IMR-90 (cell line): ENCODE results near the gene PCYT2. TPM values are rescaled to one million over a fixed set of nuclear protein-coding genes. Genes with fewer than 3 reads are reported as not detected.

Source experiments
- ATAC-seq: fragments of 200-7000 bp; cut with Tn5 transposase; 2 replicates; pipeline ENCODE4 v1.9.1; 2020; ENCODE audit warnings: low read depth, mild to moderate bottlenecking, moderate library complexity
- BruUV-seq: library from RNA; stranded (reverse); fragments of 400-500 nt; replicated peaks from 2 replicates; lab custom pipeline; 2021; lab: Mats Ljungman, UMichigan
- CTCF ChIA-PET: fragments of 300-600 bp; formaldehyde crosslinking; extraction: SDS; loops from one replicate; lab custom pipeline; 2021; ENCODE audit warnings: antibody characterized with exemption; lab: Yijun Ruan, JAX
- POLR2A ChIA-PET: fragments of 300-600 bp; sonication (Branson Sonifier 250); formaldehyde crosslinking; loops from one replicate; lab custom pipeline; 2022; ENCODE audit warnings: antibody characterized with exemption; ENCODE audit not compliant: unreplicated experiment; lab: Charles Lee
- DNase-seq: peaks from one replicate; pipeline ENCODE4 v3.0.0; 2013
- H2AFZ ChIP-seq: replicated peaks from 2 replicates; pipeline ENCODE3; 2013; ENCODE audit warnings: low read length, mild to moderate bottlenecking; ENCODE audit not compliant: poor library complexity
- H2AK5ac ChIP-seq: 2 replicates; pipeline ENCODE4 v1.6.1; 2013; ENCODE audit warnings: low read depth, low read length, inconsistent platforms
- H2AK9ac ChIP-seq: replicated peaks from 2 replicates; pipeline ENCODE3; 2013; ENCODE audit warnings: mild to moderate bottlenecking, low read depth, low read length, moderate library complexity; ENCODE audit not compliant: poor library complexity
- H2BK120ac ChIP-seq: 2 replicates; pipeline ENCODE4 v1.6.1; 2013; ENCODE audit warnings: low read depth, low read length, inconsistent platforms
- H2BK15ac ChIP-seq: 3 replicates; pipeline ENCODE4 v1.6.1; 2013; ENCODE audit warnings: low read depth, low read length, inconsistent platforms
- H2BK20ac ChIP-seq: 2 replicates; pipeline ENCODE4 v1.6.1; 2013; ENCODE audit warnings: low read depth, mild to moderate bottlenecking, inconsistent platforms, low read length, moderate library complexity
- H2BK5ac ChIP-seq: 2 replicates; pipeline ENCODE4 v1.6.1; 2013; ENCODE audit warnings: mild to moderate bottlenecking, low read depth, low read length, inconsistent platforms; ENCODE audit not compliant: poor library complexity, severe bottlenecking
- H3K14ac ChIP-seq: replicated peaks from 2 replicates; pipeline ENCODE4 v1.6.1; 2013; ENCODE audit warnings: low read depth, low read length, inconsistent platforms
- H3K18ac ChIP-seq: 2 replicates; pipeline ENCODE4 v1.6.1; 2013; ENCODE audit warnings: low read depth, low read length, control low read depth
- H3K23ac ChIP-seq: 2 replicates; pipeline ENCODE4 v1.6.1; 2013; ENCODE audit warnings: low read depth, low read length, inconsistent platforms
- H3K27ac ChIP-seq: 2 replicates; pipeline ENCODE4 v1.5.1; 2013; ENCODE audit warnings: mild to moderate bottlenecking, control low read depth, low read length; ENCODE audit not compliant: insufficient read depth
- H3K27me3 ChIP-seq: 2 replicates; pipeline ENCODE4 v1.6.1; 2013; ENCODE audit warnings: low read length; ENCODE audit not compliant: control insufficient read depth, insufficient read depth
- H3K36me3 ChIP-seq: 2 replicates; pipeline ENCODE4 v1.6.1; 2013; ENCODE audit warnings: low read length, mixed read lengths; ENCODE audit not compliant: control insufficient read depth, insufficient read depth
- H3K4ac ChIP-seq: 2 replicates; pipeline ENCODE4 v1.6.1; 2013; ENCODE audit warnings: low read depth, low read length, inconsistent platforms
- H3K4me1 ChIP-seq: 2 replicates; pipeline ENCODE4 v1.6.1; 2013; ENCODE audit warnings: low read length, mixed read lengths; ENCODE audit not compliant: control insufficient read depth, insufficient read depth
- H3K4me2 ChIP-seq: 2 replicates; pipeline ENCODE4 v1.6.1; 2013; ENCODE audit warnings: low read depth, mild to moderate bottlenecking, control low read depth, low read length, moderate library complexity
- H3K4me3 ChIP-seq: 2 replicates; pipeline ENCODE4 v1.5.1; 2013; ENCODE audit warnings: low read depth, mild to moderate bottlenecking, control low read depth, low read length, moderate library complexity; ENCODE audit not compliant: insufficient read depth
- H3K56ac ChIP-seq: 2 replicates; pipeline ENCODE4 v1.6.1; 2013; ENCODE audit warnings: low read length, inconsistent platforms; ENCODE audit not compliant: insufficient read depth; ENCODE audit errors: extremely low read depth
- H3K79me1 ChIP-seq, 2 experiments: 2 replicates each; pipeline ENCODE4 v1.6.1; 2013; ENCODE audit warnings: low read length in 2 of 2, inconsistent platforms in 1 of 2, low read depth in 1 of 2
- H3K9ac ChIP-seq: 2 replicates; pipeline ENCODE4 v1.6.1; 2013; ENCODE audit warnings: low read depth, low read length, control low read depth
- H3K9me1 ChIP-seq: 2 replicates; pipeline ENCODE4 v1.6.1; 2013; ENCODE audit warnings: low read length, inconsistent platforms; ENCODE audit not compliant: insufficient read depth
- H3K9me3 ChIP-seq: 2 replicates; pipeline ENCODE4 v1.6.1; 2013; ENCODE audit warnings: low read length; ENCODE audit not compliant: control insufficient read depth, insufficient read depth
- H4K20me1 ChIP-seq: 2 replicates; pipeline ENCODE4 v1.6.1; 2013; ENCODE audit warnings: low read length, inconsistent platforms; ENCODE audit not compliant: insufficient read depth
- H4K5ac ChIP-seq: 2 replicates; pipeline ENCODE4 v1.6.1; 2013; ENCODE audit warnings: mild to moderate bottlenecking, low read depth, low read length, control low read depth
- H4K8ac ChIP-seq, 2 experiments: 2 replicates each; pipeline ENCODE4 v1.6.1; 2013; ENCODE audit warnings: low read depth in 2 of 2, low read length in 2 of 2, control low read depth in 1 of 2, inconsistent platforms in 1 of 2
- H4K91ac ChIP-seq: 2 replicates; pipeline ENCODE4 v1.6.1; 2013; ENCODE audit warnings: low read depth, low read length, inconsistent platforms; ENCODE audit not compliant: insufficient read depth
- BHLHE40 ChIP-seq: fragments of 150-350 bp; IDR thresholded peaks from 2 replicates; pipeline ENCODE4 v1.6.1; 2016; ENCODE audit warnings: mild to moderate bottlenecking, low read depth, low read length
- CHD1 ChIP-seq: IDR thresholded peaks from 2 replicates; pipeline ENCODE4 v1.6.1; 2012; ENCODE audit warnings: low read depth, low read length, improper control_type of control experiment
- MAZ ChIP-seq: IDR thresholded peaks from 2 replicates; pipeline ENCODE4 v1.6.1; 2012; ENCODE audit warnings: low read depth, mild to moderate bottlenecking, low read length, improper control_type of control experiment, moderate library complexity, borderline replicate concordance
- POLR2A ChIP-seq: IDR thresholded peaks from 2 replicates; pipeline ENCODE4 v1.6.1; 2012; ENCODE audit warnings: mild to moderate bottlenecking, low read depth, low read length
- RFX5 ChIP-seq: IDR thresholded peaks from 2 replicates; pipeline ENCODE4 v1.8.0; 2012; ENCODE audit warnings: low read depth, mild to moderate bottlenecking, low read length, moderate library complexity
- SMC3 ChIP-seq: fragments of 150-350 bp; IDR thresholded peaks from 2 replicates; pipeline ENCODE4 v1.6.1; 2016; ENCODE audit warnings: low read depth, mild to moderate bottlenecking, antibody characterized with exemption, low read length, moderate library complexity
- WGBS, 2 experiments: methylation state at CpG; one replicate each; pipeline versions ENCODE4 v1.1.5 to v1.1.7; 2013; ENCODE audit warnings: missing lambda C conversion rate in 2 of 2; ENCODE audit not compliant: insufficient read length in 1 of 2; ENCODE audit errors: extremely low coverage in 2 of 2; 5-methylcytosine and 5-hydroxymethylcytosine counted together
- dilution Hi-C: fragments of 300-500 bp; cut with HindIII; formaldehyde crosslinking; loops from one replicate; pipeline ENCODE4 v1.14.3; 2018; ENCODE audit warnings: low sequenced_read_pairs; ENCODE audit not compliant: unreplicated experiment
- in situ Hi-C: fragments of 300-500 bp; cut with MboI; formaldehyde crosslinking; loops from 3 replicates; pipeline ENCODE4 v1.14.3; 2019; ENCODE audit warnings: low sequenced_read_pairs, inconsistent platforms, mixed read lengths
- intact Hi-C: fragments of 100-400 bp; cut with micrococcal nuclease; formaldehyde crosslinking; loops from 2 replicates; pipeline ENCODE4 v1.10.0; 2022
- polyA plus RNA-seq, 3 experiments: library from polyadenylated mRNA; depleted of rRNA; stranded (reverse); fragments of >200 nt; gene quantifications; 2 replicates each; pipeline ENCODE4 v1.2.3, GENCODE V29; 2012; ENCODE audit warnings: low replicate concordance in 1 of 3
- total RNA-seq: library from RNA; depleted of rRNA; stranded (reverse); fragments of >200 nt; gene quantifications from 2 replicates; pipeline ENCODE4 v1.2.3, GENCODE V29; 2012
- TF ChIP-seq, protein P1 (sequence below): fragments of 150-350 bp; IDR thresholded peaks from 2 replicates; pipeline ENCODE4 v1.6.1; 2016; ENCODE audit warnings: low read depth, mild to moderate bottlenecking, low read length, moderate library complexity, borderline replicate concordance

PCYT2 gene
- total and polyA plus RNA-seq, 2 of the 4 experiments (the other 2 are of a cell fraction) = 37.3 to 38.5 TPM

GRCh38 chr17:81900181-81900820 is 10.9 kb downstream of the PCYT2 start:
- dilution Hi-C loops (no loop called here), in situ Hi-C loops (no loop called here), intact Hi-C loops (no loop called here)
- no peak overlapping the region for H2BK20ac ChIP-seq
- H3K18ac ChIP-seq = no peak overlapping the region
- no peak overlapping the region for H4K5ac ChIP-seq
- H4K91ac ChIP-seq = no peak overlapping the region
- 90% methylated on average over 10 of the region's 18 CpGs; no CpG with 5 or more reads in 1 of the 2 experiments for WGBS, 2 experiments
- no peak overlapping the region for H2AK9ac ChIP-seq
- H3K27me3 ChIP-seq = no peaks in the 10 kb centered on the region
- H3K9me1 ChIP-seq = peaks cover 13% of the 10 kb centered on the region; the same call in 1 of the 2 replicates
- no peak overlapping the region for H3K27ac ChIP-seq
- H3K79me1 ChIP-seq = peaks cover 3 to 41% of the 10 kb centered on the region in 2 experiments; a peak in 3 of 4 replicates
- no peak overlapping the region for H3K14ac ChIP-seq
- no peak overlapping the region for H4K8ac ChIP-seq
- no peak overlapping the region for H3K23ac ChIP-seq
- no peak overlapping the region for H2BK5ac ChIP-seq
- H3K9me3 ChIP-seq = no peaks in the 10 kb centered on the region
- no peak overlapping the region for H2BK15ac ChIP-seq
- no peak overlapping the region for H3K9ac ChIP-seq
- ChIA-PET CTCF (no interaction called here), POLR2A (no interaction called here)
- H4K20me1 ChIP-seq = peaks cover 26% of the 10 kb centered on the region
- H3K4me1 ChIP-seq = peaks cover 14% of the 10 kb centered on the region
- no peak overlapping the region for H2AK5ac ChIP-seq
- no peak overlapping the region for H3K56ac ChIP-seq
- H3K36me3 ChIP-seq = peaks cover 29% of the 10 kb centered on the region
- DNase-seq (no peak), ATAC-seq (no peak)
- H2AFZ ChIP-seq = peak overlapping the region; percentile 23
- no peak overlapping the region for H3K4ac ChIP-seq
- no TSS peak for BruUV-seq
- H2BK120ac ChIP-seq = no peak overlapping the region
- no peak for TF ChIP-seq BHLHE40
- no peak for TF ChIP-seq CHD1
- no peak for TF ChIP-seq MAZ
- no peak for TF ChIP-seq SMC3
- TF ChIP-seq RFX5 = no peak
- TF ChIP-seq, protein P1, sequence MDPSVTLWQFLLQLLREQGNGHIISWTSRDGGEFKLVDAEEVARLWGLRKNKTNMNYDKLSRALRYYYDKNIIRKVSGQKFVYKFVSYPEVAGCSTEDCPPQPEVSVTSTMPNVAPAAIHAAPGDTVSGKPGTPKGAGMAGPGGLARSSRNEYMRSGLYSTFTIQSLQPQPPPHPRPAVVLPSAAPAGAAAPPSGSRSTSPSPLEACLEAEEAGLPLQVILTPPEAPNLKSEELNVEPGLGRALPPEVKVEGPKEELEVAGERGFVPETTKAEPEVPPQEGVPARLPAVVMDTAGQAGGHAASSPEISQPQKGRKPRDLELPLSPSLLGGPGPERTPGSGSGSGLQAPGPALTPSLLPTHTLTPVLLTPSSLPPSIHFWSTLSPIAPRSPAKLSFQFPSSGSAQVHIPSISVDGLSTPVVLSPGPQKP = no peak
- TF ChIP-seq POLR2A = no peak
- H3K4me2 ChIP-seq = no peak overlapping the region
- H3K4me3 ChIP-seq = no peak overlapping the region
